Gastrocnemius medialis (tissue), 4 donors: Measurements from ENCODE around the gene CDK9. TPM values are rescaled to one million over a fixed set of nuclear protein-coding genes. Genes with fewer than 3 reads are reported as not detected.

Source experiments
- microRNA-seq, 2 donors: library from miRNA; unstranded; fragments of <30 nt; microRNA quantifications; one replicate each; pipeline ENCODE4, GENCODE V29; 2016; ENCODE audit warnings: borderline replicate concordance in 2 of 2
- total RNA-seq, 4 donors: library from RNA; depleted of rRNA; stranded (reverse); fragments of >200 nt; gene quantifications; one replicate each; pipeline versions ENCODE4 v1.1.0 to v1.2.3, GENCODE V29; 2016

The CDK9 gene
- total RNA-seq, 4 donors from 2014 or later = 50.3 to 71.2 (median 51.2) TPM

Small RNAs within 50 kb of the gene (microRNA-seq; reads per million reads assigned to microRNA genes)
- gene MIR2861 (0 reads per million in 2 donors), gene MIR3960 (0 to 0.85 reads per million in 2 donors)

Other genes with a start within 250 kb of the CDK9 start
- 10 to 100 TPM in 2 of 4 donors, 1 to 10 TPM in 2; 3.4 to 36.8 (median 9.2) TPM for gene STXBP1, start 173.8 kb upstream of the CDK9 start, total RNA-seq
- not detected for gene CFAP157, start 79.0 kb upstream of the CDK9 start, total RNA-seq
- 10 to 100 TPM; 16.9 to 38.6 (median 26.3) TPM for gene PTRH1, start 70.4 kb upstream of the CDK9 start, total RNA-seq
- gene TTC16, start 70.0 kb upstream of the CDK9 start, total RNA-seq = not detected
- 10 to 100 TPM in 2 of 4 donors, 1 to 10 TPM in 2; 3.2 to 10.6 (median 9.6) TPM for gene TOR2A, start 50.7 kb upstream of the CDK9 start, total RNA-seq
- gene SH2D3C, start 7.4 kb upstream of the CDK9 start, total RNA-seq = 1 to 10 TPM; 4.7 to 8.1 (median 5.2) TPM
- 10 to 100 TPM; 36.4 to 87.6 (median 47.7) TPM for gene FPGS, start 16.8 kb downstream of the CDK9 start, total RNA-seq
- gene ENG, start 68.6 kb downstream of the CDK9 start, total RNA-seq = 10 to 100 TPM; 27.4 to 49.8 (median 32.6) TPM
- gene AK1, start 91.6 kb downstream of the CDK9 start, total RNA-seq = 100 to 1,000 TPM; 240 to 489 (median 359) TPM
- 10 to 100 TPM; 46.7 to 69.3 (median 56.9) TPM for gene ST6GALNAC6, start 113.6 kb downstream of the CDK9 start, total RNA-seq
- gene ST6GALNAC4, start 131.0 kb downstream of the CDK9 start, total RNA-seq = 10 to 100 TPM; 11.2 to 48.4 (median 23.6) TPM
- 1 to 10 TPM in 1 of 4 donors, not detected in 3; 4.2 TPM for gene PIP5KL1, start 144.7 kb downstream of the CDK9 start, total RNA-seq
- 10 to 100 TPM in 1 of 4 donors, 1 to 10 TPM in 3; 4.7 to 10.4 (median 5.9) TPM for gene DPM2, start 151.8 kb downstream of the CDK9 start, total RNA-seq
- gene EEIG1, start 195.0 kb downstream of the CDK9 start, total RNA-seq = 1 to 10 TPM; 1.8 to 4.5 (median 2.8) TPM